Neural crest cell (in vitro differentiated cells): ENCODE measurements around the gene TRIO. TPM values are rescaled to one million over a fixed set of nuclear protein-coding genes. Genes with fewer than 3 reads are reported as not detected.

Experiments
- DNase-seq: peaks from one replicate; pipeline ENCODE4 v3.0.0; 2021; ENCODE audit warnings: low read depth, mixed read lengths, low spot score
- H3K27ac Mint-ChIP-seq: one replicate; pipeline ENCODE4 v1.8.0; 2021; ENCODE audit warnings: mild to moderate bottlenecking, mixed read lengths; ENCODE audit not compliant: unreplicated experiment
- H3K27me3 Mint-ChIP-seq: 2 replicates; pipeline ENCODE4 v1.8.0; 2021; ENCODE audit warnings: low read depth, mild to moderate bottlenecking, mixed read lengths
- H3K36me3 Mint-ChIP-seq: 2 replicates; pipeline ENCODE4 v1.8.0; 2021; ENCODE audit warnings: low read depth, mild to moderate bottlenecking, mixed read lengths
- H3K4me1 Mint-ChIP-seq: 2 replicates; pipeline ENCODE4 v1.8.0; 2021; ENCODE audit warnings: mixed read lengths
- H3K4me3 Mint-ChIP-seq: one replicate; pipeline ENCODE4 v1.8.0; 2021; ENCODE audit warnings: mild to moderate bottlenecking, mixed read lengths
- H3K9me3 Mint-ChIP-seq: 2 replicates; pipeline ENCODE4 v1.8.0; 2021; ENCODE audit warnings: mixed read lengths
- total RNA-seq: library from RNA; stranded (reverse); gene quantifications from 2 replicates; pipeline ENCODE4 v1.2.1, GENCODE V29; 2021
- TF ChIP-seq, protein P1 (sequence below): fragments of 200-600 bp; sonication (generic); conservative IDR thresholded peaks from 2 replicates; pipeline ENCODE4 v1.5.0; 2021; ENCODE audit warnings: antibody characterized with exemption, mild to moderate bottlenecking

The TRIO gene
- total RNA-seq, 1 donor from 2014 or later = 134 TPM

DNA sequence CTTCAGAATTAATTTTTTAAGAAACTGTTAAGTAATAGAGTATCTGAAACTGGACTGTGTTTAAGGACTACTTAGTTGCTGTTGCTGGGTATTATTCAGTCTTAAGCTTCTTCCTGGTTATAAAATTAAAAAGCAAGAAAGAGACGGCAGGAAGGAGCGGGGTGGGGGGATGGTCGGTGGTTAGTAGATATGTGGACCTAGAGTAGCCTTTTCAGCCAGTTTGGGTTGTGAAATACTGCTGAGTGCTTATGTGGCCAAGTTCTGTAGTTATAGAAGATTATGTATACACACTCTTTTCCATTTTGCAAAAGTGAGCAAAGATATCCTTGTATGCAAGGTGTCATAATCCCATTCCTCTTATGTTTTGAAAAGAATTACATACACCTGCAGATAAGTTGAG, 28.5 kb downstream of the TRIO start:
- H3K27ac Mint-ChIP-seq = no peak overlapping the region
- H3K36me3 Mint-ChIP-seq = peaks cover 4% of the 10 kb centered on the region
- peaks cover 64% of the 10 kb centered on the region for H3K4me1 Mint-ChIP-seq
- no peak overlapping the region for H3K4me3 Mint-ChIP-seq
- H3K9me3 Mint-ChIP-seq = no peaks in the 10 kb centered on the region
- TF ChIP-seq, protein P1, sequence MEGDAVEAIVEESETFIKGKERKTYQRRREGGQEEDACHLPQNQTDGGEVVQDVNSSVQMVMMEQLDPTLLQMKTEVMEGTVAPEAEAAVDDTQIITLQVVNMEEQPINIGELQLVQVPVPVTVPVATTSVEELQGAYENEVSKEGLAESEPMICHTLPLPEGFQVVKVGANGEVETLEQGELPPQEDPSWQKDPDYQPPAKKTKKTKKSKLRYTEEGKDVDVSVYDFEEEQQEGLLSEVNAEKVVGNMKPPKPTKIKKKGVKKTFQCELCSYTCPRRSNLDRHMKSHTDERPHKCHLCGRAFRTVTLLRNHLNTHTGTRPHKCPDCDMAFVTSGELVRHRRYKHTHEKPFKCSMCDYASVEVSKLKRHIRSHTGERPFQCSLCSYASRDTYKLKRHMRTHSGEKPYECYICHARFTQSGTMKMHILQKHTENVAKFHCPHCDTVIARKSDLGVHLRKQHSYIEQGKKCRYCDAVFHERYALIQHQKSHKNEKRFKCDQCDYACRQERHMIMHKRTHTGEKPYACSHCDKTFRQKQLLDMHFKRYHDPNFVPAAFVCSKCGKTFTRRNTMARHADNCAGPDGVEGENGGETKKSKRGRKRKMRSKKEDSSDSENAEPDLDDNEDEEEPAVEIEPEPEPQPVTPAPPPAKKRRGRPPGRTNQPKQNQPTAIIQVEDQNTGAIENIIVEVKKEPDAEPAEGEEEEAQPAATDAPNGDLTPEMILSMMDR = no peak
- no peak for DNase-seq
- H3K27me3 Mint-ChIP-seq = no peaks in the 10 kb centered on the region

DNA sequence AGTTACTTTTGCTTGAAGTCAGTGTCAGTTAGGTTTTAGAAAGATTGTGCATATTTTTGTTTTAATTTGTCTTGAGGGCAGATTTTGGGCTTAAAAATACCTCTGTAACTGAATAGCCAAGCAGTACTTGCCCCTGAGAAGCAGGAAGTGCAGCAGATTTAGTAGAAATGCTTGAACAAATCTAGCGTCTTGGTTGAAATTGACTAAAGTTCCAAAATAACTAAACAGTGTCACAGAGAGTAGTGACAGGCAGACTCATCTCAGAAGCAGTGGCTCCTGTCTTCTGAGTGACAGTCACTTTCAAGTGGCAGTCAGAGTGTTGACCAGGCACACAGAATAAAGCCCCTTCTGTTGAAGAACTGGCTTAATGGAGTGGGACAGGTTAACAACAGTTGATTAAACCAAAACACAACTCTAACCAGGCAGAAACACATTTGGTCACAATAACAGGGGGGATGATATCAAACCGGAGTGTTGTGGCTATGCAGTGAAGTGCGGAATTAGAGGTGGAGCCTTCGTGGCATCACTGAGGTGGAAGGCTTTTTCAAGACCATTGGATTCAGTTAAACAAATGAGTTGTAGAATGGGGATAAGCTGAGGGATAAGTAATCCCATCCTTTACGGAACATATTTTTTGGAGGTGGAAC, 29.1 kb downstream of the TRIO start:
- peaks cover 61% of the 10 kb centered on the region for H3K4me1 Mint-ChIP-seq
- H3K4me3 Mint-ChIP-seq = no peak overlapping the region
- DNase-seq = no peak
- peaks cover 4% of the 10 kb centered on the region for H3K36me3 Mint-ChIP-seq
- H3K9me3 Mint-ChIP-seq = no peaks in the 10 kb centered on the region
- H3K27ac Mint-ChIP-seq = no peak overlapping the region
- H3K27me3 Mint-ChIP-seq = no peaks in the 10 kb centered on the region
- TF ChIP-seq, protein P1 = no peak

DNA sequence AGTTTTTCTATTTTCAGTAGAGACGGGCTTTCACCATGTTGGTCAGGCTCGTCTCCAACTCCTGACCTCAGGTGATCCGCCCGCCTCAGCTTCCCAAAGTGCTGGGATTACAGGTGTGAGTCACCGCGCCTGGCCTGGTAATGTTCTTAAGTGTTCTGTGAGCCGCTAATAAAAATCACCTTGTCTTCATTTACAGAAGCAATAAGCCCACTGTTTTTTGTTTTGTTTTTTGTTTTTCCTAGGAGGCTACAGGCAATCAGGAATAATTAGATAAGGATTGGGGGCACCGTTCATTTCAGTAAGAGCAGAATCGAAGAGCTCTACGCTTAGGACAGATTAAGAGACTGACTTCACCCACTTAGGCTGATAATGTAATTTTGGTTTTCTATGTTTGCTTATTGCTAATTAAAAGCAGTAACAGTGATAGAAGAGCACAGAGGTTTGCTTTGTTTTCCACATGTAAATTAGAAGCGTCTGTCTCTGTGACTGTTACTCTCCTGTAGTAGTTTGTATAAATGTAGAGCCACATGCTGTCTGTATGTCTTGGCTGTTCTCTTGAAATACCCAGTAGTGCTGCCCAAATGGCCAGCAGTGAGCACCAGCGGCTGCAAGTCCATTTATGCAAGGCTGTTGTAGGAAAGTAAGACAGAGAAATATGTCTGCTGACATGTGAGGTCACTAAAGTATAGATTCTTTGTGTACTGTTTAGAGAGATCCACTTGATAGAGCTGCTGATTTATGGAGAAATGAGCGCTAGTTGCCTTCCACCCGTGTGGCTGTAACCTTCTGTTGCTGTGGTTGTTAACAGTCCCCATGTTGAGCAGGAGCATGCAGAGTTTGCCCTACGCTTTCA, 30.5 kb downstream of the TRIO start:
- H3K4me3 Mint-ChIP-seq = no peak overlapping the region
- H3K27ac Mint-ChIP-seq = peak overlapping the region; percentile 9
- peaks cover 1% of the 10 kb centered on the region for H3K36me3 Mint-ChIP-seq

DNA sequence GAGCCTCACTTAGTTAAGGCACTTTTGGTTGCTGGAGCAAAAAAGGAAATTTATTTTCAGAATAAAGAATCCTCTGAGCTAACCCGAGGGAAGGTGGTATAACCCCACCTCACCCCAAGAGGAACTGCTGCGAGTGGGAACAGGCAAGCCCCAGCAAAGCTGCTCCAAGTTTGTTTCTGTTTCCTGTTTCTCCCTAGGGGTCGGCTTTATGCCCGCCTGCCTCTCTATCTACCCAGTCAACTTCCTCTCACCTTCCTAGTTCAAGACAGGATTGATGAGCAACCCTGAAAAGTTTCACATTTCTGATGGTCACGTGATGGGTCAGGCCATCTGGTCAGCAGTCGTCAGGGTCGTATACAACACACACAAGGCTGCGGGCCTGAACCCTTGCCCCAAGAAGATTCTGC, 31.1 kb downstream of the TRIO start:
- no peaks in the 10 kb centered on the region for H3K36me3 Mint-ChIP-seq

More for the DNA sequence above, 30.5 kb downstream of the TRIO start:
- Mint-ChIP-seq H3K4me1 (peaks cover 64% of the 10 kb centered on the region), H3K27me3 (no peaks in the 10 kb centered on the region), H3K9me3 (no peaks in the 10 kb centered on the region)
- TF ChIP-seq, protein P1 = no peak
- no peak for DNase-seq

DNA sequence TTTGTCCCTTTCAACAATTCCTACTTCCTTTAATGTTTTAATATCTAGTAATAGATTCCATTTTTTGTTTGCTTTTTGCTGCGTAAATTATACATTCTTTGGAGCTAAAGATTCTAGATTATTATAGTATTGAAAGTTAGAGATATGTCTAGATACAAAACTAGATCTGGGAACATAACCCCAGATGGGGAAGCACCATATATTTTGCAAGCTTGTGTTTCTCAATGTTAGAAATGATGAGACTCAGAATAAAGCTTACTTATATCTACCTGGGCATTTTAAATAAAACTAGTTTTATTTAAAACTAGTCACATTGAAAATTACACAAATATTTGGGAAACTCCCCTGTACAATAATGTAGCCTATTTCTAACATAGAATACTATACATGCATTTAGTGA, 32.2 kb downstream of the TRIO start:
- H3K27ac Mint-ChIP-seq = no peak overlapping the region
- H3K27me3 Mint-ChIP-seq = no peaks in the 10 kb centered on the region
- no peaks in the 10 kb centered on the region for H3K9me3 Mint-ChIP-seq
- H3K4me3 Mint-ChIP-seq = no peak overlapping the region
- peaks cover 61% of the 10 kb centered on the region for H3K4me1 Mint-ChIP-seq
- no peak for DNase-seq
- TF ChIP-seq, protein P1 = no peak
- H3K36me3 Mint-ChIP-seq = no peaks in the 10 kb centered on the region

More for the DNA sequence above, 31.1 kb downstream of the TRIO start:
- no peaks in the 10 kb centered on the region for H3K27me3 Mint-ChIP-seq
- TF ChIP-seq, protein P1 = no peak
- DNase-seq = no peak
- H3K4me3 Mint-ChIP-seq = peak overlapping the region; percentile 29
- no peaks in the 10 kb centered on the region for H3K9me3 Mint-ChIP-seq
- peaks cover 64% of the 10 kb centered on the region for H3K4me1 Mint-ChIP-seq
- H3K27ac Mint-ChIP-seq = peak overlapping the region; percentile 30
